ENCODE results near the gene NUBP1.

Gene NUBP1

DNA sequence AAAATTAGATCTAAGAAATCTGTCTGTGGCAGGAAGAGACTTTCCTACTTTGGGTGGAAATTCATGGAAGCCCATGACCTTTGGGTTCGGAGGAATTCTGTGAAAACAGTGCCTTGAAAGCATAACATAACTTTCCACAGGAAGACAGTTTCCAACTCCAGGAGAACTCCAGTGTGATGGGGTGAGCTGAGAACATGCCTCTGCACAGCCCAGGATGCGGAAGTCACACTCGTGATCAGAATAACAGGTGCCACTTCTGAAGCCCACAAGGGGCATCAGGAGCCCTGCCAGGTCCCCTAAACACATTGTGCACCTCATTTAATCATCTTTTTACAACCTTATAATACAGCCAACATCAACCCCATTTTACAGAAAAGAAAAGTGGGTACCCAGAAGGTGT lies 65.2 kb downstream of the NUBP1 start:
- DNase-seq: no peak

DNA sequence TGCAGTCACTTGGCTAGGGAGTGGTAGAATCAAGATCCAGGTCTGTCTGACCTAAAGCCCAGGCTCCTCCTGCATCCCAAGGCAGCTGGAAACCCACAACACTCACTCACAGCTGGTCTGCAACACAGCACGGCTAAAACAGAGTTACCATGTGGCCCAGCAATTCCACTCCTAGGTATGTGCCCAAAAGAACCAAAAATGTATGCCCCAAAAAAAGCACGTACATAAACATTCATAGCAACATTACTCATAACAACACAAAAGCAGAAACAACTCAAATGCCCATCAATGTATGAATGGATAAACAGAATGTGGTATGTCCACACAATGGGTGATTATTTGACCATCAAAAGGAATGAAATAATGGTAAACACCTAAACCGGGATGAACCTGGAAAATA lies 66.1 kb downstream of the NUBP1 start:
- DNase-seq: no peak

DNA sequence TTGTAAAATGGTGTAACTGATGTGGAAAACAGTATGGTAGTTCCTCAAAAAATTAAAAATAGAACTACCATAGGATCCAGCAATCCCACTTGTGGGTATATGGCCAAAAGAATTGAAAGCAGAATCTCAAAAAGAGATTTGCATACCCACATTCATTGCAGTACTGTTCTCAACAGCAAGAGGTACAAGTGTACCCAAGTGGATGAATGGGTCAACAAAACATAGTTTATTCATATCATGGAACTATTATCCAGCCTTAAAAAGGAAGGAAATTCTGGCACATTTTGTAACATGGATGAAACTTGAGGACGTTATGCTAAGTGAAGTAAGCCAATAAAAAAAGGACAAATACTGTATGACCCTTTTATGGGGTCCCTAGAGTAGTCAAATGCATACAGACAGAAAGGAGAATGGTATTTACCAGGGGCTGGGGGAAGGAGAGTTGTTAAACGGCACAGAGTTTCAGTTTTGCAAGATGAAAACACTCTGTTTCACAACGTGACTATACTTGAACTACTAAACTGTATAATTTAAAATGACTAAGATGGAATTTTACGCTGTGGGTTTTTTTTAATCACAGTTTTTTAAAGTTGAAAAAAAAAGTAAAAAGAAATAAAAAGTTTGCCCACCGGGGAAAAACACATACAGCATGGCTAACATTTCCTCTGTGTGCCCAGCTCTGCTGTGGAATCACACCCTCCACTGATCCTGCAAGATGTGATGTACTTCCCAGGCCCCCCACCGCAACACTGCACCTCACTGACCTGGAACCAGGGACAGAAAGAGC lies 68.9 kb downstream of the NUBP1 start:
- no peak for DNase-seq

DNA sequence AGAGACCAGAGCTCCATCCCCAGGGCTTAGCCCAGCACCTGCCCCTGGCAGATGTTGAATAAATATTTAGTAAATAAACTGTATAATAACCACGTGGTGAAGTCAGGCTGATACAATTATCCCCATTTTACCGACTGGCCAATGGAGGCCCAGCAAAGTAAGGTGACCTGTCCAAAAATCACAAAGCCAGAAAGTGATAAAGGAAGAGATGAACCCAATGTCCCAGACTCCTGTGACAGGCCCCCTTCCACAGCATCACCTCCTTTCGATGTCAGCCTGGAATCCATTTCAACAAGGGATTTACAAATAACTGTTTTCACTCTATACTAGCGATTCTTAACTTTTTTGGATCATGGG lies 69.4 kb downstream of the NUBP1 start:
- DNase-seq: no peak

DNA sequence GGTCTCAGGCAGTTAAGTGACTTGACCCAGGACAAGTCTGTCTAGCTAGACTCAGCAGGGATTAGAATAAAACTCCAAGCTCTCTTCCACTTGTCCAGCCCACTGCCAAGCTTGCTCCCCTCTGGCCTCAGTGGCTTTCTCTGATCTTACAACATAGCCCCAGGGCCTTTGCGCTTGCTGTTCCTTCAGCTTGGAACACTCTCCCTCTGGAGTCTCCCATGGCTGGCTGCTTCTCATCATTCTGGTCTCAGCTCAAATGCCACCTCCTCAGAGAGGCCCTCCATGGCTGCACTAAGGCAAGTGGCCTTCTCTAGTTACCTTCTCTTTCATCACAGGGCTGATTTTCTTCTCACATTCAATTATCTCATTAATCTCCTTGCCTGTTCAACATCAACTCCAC lies 73.9 kb downstream of the NUBP1 start:
- DNase-seq: no peak

DNA sequence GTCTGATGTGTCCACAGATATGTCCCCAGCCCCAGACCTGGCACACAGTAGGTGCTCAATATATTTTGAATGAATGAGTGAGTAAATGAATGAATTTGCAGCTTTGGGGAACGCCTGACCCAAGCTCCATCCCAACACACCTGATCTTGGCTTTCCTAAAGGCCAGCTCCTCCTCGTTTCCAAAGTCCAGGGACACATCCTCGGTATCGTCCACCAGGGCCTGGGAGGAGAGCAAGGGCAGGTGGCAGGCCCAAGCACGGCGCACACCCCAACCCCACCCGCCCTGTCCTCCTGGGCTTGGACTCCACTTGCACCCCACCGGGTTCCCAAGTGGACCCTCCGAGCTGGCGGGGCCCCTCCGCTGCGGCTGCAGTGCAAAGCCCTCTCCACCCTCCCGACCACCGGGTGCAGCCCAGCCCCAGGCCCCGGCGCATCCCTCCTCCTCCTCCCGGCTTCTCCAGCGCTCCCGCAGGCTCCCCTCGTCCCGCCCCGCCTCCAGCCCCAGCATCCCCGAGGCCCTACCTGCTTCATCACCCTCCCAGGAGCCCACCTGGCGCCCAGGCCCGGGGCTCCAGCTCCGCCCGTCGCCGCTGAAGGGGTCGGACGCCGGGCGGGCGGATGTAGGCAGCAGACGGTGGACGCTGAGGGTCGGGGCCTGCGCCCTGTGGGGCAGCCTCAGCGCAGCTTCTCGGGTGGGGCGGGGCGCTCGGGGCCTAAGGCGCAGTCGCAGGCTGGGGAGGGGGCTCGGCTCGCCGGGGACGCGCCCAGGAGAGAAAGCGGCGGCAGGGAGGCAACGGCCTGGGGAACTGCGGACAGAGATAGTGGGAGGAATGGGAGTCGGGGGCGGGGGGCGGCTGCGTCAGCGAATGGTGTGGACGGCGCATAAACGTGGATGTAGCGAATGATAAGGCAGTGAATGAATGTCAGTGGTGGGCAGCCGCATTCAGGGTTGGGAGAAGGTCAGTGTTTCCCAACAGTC lies 74.6 kb downstream of the NUBP1 start, which contains the start of gene TVP23A:
Gene TVP23A (minus strand): TSS at position 832 of the 979 bp plus-strand sequence. CDS start 301 bp downstream, at position 531.
- no peak for DNase-seq

Data from NCI-H2081 treated with DMSO at 0.1 percent for 48 hours (cell line).